SK-N-MC (cell line): ENCODE measurements around the gene RMND5A.

Experiments used
- EZH2 ChIP-seq: fragments of 200-600 bp; sonication (generic); IDR thresholded peaks from one replicate; pipeline ENCODE4 v1.6.1; 2017; ENCODE audit warnings: antibody characterized with exemption
- POLR2AphosphoS5 ChIP-seq: IDR thresholded peaks from 2 replicates; pipeline ENCODE4 v1.6.1; 2012; ENCODE audit warnings: mild to moderate bottlenecking, low read depth, low read length, borderline replicate concordance

GRCh38 chr2:86788881-86789686, 69.0 kb downstream of the RMND5A start:
- TF ChIP-seq EZH2, result peak; percentile 55
- no peak for TF ChIP-seq POLR2AphosphoS5
